HPDE6-E6E7 (cell line): Measurements from ENCODE around the gene INHBB.
"Not testable (repeated sequence)": the region's sequence is repeated elsewhere in the genome, so short reads cannot be mapped to it uniquely, and the experiment has no call there.

Experiments
- DNase-seq: peaks from one replicate; pipeline ENCODE4 v3.0.0; 2011; ENCODE audit warnings: missing footprints; ENCODE audit errors: extremely low spot score

Gene INHBB

DNA sequence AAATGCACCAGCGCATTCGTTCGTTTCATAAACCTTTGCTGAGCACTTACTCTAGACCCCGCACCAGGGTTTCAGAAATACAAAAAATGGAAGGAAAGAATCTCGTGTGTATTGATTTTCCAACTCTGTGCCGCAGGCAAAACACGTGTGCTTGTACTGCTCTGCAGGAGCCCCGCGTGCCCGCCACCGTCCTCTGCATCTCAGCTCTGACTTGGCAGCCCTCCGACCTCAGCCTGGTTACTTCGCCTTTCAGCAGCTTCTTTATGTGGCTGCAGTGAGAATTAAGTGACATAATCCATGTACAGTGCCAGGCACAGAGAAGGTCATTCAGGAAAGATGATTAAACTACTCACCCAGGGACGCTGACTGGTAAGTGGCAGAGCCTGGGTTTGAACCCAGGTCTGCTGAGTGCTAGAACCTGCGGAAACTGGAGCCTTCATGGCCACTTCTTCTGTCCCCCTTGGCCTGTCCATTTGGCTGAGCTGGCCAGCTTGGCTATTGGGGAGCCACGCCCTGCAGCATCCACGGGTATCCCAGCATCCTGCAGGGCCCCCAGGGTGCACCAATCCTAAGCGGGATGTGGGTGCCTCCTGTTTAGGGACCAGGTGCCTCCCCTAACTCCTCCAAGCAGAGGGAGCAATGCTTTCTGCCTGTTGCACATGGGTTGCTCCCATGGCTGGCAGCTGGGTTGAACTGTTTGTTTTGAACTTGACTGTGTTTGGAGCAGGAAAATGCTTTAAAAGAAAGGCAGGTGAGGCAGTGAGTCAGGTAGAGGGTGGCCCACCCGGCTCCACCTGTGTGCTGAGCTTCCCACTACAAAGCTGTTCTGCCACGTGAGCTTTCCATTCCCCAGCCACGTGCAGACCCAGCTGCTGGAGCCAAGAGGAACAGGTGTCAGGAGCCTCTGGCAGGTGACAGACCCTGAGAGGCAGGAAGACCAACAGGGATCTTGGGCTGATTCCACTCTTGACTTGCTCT is 34.3 kb downstream of the INHBB start:
- no peak for DNase-seq

DNA sequence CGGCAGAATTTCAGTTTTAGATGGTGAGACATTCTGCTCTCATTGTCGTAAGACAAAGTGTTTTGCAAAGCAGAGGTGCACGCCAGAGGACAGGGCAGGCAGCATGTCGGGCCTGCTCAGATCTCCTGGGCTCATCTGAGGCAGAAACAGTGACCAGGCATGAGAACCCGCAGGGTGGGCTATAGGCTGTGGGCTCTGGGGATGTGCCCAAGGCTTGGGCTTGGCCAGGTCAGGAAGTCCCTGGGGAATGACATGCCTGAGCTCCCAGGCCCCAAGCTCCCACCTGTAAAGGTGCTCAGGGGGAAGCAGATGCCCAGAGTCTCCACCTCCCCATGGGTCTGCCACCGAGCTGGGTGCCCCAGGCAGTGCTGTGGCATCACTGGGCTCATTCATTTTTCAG is 35.3 kb downstream of the INHBB start:
- DNase-seq, result no peak

DNA sequence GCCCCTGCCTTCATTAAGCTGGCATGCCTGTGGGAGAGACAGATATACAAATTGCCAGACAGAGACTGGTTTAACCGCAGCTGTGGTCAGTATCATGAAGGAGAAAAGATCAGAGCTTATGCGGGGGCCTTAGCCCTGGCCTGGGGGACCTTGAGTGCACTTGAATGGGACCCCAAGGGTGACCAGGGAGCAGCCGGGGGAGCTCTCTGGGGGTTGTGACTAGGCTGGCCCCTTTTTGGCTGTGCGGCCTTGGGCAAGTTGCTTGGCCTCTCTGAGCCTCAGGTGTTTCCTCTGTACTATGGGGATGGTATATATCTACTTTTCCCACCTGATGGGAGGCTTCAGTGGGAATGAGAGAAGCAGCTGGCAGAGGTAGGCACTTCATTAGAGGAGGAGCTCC is 35.7 kb downstream of the INHBB start:
- no peak for DNase-seq

DNA sequence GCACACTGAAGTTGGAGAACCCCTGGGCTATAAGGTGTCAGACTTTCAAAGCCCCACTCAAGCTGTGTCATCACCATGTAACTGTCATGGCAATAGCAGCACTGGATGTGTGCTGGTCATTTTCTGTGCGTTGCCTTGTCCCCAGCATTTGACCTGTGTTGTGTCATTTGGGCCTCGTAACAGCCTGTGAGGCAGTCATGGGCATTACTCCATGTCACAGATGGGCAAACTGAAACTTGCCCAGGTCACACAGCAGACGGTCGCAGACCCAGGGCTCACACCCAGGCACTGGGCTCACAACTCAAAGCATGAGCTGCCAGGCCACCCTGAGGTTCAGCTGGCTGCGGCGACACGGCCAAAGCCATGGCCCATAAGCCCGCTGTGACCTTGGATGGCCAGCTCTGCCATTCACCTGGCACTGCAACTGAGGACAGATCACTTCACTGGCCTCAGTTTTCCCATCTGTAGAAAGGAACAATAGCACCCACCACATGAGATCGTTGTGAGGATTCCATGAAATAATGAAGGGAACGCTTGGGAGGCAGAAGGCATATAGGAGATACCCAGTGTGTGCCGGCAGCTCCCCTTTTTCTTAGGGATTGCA is 36.7 kb downstream of the INHBB start:
- no peak for DNase-seq

DNA sequence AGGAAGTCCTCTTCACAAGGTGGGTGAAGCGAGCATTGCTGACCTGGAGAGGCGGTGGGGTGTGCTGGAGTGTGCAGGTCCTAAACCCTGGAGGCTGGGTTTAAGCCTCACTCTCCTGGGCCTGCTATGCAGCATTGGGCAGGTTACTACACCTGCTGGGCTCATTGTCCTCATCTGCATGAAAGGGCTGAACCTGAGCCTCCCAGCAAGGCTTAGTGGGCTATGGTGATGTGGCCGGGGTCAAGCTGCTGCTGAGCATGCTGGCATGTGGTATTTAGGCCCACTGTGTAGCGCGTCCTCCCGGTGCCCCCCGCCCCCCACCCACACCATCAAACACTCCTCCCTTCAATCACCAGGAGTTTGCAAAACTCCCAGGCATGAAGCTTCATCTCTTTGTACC is 37.3 kb downstream of the INHBB start:
- no peak for DNase-seq

DNA sequence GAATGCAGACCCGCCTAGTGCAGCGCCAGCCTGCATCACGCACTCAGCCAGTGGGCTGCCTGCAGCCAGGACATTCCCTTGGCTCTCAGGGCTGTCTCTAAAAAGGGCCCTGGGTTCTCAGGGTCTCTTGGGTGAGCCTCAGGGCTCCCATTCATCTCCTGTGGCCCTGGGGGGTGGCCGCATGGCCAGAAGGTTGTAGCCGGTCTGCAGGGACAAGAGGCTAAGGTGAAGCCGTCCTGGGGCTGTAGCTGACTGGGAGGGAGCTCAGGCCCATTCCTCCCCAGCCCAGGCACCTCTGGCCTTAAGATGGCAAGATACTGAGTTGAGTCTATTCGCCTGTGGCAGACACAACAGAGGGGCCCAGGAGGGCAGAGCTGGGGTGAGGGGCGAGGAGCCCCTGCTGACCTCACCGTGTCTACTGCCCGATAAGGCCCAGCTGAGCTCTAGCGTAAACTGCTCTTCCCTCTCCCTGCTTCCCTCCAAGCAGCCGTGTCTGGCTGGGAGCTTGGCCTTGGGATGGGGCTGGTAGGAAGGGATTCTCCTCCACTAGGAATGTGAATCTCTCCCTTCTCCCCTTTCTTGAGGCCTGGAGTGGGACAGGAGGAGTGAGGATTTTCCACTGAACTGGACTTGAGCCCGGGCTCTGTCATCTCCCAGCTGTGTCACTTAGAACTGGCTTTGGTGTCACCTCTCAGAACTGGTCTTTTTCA is 37.9 kb downstream of the INHBB start:
- no peak for DNase-seq

DNA sequence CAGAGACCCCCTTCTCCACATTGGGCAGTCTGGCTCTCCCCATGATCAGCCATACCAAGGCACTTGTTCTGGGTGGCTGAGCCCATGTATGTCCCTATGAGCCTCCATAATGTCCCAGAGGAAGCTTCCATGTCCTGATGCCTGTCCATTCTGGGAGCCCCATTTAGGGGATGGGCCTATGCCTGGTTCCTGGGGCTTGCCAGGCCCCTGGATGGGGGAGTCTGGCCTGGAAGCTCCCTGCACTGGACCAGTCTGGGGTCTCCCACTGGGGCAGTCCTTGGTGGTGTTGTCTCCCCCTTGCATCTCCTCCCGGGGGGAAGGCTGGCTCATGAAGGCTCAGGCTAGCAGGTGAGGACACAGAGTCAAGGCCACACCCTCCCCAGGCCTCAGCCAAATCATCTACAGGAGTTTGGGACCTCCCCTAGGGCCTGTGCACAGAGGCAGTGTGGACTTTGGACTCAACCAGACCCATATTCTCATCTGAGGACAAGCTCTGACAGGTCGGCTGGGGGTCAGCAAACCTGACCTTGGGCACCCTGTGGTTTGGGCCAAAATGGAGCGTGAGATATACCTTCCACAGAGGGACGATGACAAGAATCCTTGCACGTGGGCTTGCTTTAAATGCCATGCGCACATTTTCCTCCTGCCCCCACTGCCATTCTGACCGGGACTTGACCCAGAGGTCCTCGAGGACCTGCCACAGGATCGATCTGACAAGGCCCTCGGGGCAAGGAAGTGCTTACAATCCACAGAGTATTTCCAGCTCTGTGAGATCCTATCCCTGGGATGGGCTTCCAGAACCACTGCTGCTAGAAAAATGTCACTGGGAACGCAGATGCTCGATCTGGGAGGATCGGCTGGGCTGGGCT is 38.8 kb downstream of the INHBB start:
- DNase-seq, result no peak

DNA sequence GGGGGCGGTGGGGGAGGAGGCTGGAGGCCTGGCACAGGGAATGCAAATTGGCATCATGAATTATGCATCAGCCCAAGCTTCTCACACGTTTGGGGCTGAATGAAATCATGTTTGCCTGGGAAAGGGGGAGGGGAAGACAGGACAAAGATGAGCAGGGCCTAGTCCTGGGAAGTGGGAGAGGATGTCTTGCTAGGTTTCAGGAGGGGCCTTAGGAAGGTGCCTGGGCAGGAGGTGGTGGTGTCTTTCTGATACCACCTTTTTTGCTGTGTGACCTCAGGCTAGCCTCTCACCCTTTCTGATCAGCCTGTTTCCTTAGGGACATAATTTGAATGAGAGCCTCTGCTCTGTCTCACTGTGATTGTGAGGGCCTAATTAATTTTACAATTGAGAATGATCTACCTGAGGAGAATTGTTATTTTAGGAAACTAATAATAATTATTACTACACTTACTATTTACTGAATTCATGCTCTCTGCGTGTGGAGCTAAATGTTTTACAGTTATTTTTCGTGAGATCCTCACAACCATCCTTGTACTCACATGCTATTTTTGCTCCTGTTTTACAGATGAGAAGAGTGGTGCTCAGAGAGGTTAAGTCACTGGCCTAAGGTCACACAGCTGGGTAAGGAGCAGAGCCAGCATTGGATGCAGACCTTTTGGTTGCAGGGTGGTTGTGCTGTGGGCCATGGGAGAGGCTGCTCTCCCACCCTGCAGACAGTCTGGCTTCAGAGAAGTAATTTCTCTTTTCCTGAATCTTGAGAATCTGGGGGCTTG is 39.6 kb downstream of the INHBB start:
- no peak for DNase-seq

DNA sequence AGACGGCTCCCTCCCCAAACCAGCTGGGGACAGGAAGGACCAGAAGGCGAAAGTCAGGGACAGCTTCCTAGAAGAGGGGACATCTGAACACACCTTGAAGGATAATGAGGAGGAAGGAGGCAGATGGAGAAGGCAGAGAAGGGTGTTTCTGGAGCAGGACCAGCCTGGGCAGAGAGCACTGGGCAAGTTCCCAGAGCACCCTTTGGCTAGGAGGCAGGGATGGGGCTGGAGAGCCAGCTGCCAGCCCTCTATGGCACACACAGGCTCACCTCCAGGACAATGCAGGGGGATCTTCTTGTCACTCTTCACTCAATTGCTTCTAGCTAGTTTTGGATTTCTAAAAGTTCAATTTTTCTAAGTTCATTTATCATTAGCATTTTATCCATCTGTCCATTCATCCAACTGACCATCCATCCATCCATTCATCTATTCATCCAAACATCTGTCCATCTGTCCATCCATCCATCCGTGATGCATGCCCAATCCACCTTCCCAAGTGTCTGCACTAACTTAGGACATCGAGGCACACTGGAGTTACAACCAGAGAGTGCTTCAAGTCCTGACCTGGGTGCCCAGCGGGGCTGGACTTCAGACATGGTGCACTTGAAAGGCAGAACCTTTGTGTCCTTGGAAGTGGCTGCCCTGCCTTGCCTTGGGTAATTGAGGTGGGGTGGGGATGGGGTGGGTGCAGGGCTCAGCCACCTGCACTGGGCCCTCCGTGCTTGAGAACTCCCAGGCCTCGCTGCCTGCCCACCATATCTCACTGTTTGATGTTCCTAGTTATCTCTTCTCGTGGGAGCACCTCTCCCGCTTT is 42.5 kb downstream of the INHBB start:
- no peak for DNase-seq

DNA sequence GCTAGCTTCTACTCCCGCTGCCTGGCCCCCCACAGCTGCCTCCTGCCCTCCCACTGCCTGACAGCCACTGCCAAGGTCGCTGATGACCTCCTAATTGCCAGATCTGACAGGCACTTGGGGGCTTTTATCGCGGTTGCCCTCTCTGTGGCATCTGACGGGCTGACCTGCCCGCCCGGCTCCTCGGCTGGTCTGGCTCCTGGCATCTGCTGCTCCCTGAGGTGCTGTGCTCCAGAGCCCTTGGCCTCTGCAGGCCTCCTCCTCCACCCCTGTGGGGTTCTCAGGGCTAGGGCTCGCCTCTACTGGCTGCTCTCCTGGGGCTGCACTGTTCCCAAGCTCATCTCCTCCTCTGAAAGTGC is 43.1 kb downstream of the INHBB start:
- DNase-seq, result no peak

DNA sequence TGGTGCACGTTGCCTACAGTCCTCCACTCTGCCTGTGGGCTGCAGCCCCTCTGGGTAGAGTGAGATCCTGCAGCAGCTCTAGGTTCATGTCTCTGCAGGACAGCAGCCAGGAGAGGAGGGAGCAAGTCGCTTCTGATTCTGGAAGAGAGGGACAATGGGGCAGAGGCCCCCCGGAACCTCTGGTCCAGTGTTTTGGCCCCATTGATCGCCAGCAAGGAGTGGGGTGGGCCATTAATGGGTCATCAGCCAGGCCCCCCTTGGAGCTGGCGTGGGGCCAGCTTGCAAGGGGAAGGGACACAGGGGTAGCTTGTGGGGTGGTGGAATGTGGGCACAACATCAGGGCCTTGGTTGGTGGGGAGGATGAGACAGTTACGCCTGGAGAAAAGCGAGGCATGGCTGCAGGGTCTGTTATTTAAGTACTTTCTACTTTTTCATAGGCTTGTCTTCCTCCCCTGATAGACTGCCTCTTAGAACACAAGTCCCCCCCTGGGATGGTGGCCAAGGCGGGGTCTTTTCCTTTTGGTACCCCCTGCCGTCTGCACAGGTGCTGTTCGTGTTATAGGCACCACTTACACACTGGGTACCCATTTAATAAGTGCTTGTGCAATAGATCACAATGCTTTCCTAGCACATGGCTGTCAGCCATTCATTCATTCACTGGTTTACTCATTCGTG is 44.6 kb downstream of the INHBB start:
- no peak for DNase-seq

DNA sequence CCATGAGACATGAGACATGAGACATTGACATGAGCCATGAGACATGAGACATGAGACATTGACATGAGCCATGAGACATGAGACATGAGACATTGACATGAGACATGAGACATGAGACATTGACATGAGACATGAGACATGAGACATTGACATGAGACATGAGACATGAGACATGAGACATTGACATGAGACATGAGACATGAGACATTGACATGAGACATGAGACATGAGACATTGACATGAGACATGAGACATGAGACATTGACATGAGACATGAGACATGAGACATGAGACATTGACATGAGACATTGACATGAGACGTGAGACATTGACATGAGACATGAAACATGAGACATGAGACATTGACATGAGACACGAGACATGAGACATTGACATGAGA is 45.4 kb downstream of the INHBB start:
- DNase-seq, result not testable (repeated sequence)

DNA sequence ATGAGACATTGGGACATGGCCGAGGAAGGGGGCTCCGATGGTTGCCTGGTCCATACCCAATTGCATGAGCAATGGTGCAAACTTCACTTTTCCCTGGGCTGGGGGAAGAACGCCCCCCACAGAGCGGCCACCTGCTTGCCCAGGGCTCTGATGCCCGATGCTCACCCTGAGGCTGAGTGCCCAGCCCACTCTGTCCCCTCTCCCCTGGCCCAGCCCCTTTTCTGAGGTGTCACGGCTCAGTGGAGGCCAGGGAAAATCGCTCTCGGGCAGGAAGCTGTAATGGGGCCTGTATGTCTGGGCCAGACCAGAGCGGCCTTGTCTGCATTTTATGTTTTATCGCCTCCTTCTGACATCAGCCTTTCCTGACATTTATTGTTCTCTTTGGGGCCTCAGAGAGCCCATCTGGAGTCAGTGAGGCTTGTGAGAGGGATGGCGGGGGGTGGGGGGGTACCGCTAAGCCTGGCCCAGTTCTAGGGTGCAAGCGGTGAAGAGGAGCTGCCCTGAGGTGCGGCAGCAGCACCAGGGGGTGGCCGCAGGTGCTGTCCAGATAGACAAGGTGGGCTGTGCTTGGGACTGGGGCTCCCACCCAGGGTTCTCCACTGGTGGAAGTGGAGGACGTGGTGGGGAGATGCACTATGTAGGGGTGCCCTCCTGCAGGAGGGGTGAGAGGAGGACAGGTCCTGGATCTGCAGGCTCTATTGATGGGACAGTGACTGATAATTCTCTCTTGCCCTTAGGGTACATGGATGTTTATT is 46.2 kb downstream of the INHBB start:
- no peak for DNase-seq

DNA sequence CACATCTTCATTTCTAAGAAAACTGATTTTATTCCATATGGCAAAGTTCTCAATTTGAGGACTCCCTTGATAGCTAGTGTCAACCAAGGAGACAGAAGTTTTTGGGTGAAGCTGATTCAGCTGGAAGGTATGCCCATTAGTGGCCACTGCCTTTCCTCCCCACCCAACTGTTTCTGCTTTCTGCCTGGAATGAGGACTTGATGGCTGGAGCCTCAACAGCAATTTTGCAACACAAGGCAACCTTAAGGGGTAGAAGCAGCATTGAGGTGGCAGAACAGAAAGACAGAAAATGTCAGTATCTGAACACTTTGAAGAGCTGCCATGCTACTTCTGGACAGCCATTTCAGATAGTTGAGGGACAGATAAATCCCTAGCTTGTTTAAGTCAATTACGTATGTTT is 47.0 kb downstream of the INHBB start:
- DNase-seq, result no peak

DNA sequence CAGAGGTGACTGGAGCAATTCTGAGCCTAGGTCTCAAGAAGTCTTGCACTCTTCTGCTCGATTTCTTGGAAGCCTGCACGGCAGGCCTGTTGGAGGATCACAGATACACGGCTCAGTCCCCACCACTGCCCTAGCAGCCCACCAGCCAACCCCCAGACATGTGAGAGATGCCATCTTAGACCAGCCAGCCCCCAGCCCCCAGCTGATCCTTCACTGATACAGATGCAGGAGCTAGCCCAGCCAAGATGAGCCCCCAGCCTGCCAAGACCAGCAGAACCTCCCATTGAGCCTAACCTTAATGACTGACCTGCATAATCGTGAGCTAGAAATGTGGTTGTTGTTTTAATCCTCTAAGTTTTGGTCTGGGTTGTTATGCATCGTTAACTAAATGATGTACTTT is 47.5 kb downstream of the INHBB start:
- no peak for DNase-seq

DNA sequence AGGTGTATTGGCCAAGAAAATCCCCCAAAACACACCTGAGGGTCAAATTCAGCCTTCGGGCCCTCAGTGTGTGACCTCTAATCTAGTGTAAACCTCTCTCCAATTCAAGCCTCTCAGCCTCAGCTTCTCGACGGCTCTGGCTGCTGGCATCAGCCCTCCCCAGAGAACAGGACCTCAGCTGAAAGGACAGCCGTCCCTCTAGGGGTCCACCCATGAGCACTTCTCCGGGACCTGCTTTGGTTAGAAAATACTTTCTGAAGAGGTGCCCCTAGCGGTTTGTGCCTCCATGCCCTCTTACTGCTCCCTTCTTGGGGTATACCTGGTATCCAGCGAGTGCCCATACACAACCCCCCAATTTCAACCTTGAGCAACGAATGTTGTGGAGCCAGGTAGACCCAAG is 48.8 kb downstream of the INHBB start:
- DNase-seq, result no peak

DNA sequence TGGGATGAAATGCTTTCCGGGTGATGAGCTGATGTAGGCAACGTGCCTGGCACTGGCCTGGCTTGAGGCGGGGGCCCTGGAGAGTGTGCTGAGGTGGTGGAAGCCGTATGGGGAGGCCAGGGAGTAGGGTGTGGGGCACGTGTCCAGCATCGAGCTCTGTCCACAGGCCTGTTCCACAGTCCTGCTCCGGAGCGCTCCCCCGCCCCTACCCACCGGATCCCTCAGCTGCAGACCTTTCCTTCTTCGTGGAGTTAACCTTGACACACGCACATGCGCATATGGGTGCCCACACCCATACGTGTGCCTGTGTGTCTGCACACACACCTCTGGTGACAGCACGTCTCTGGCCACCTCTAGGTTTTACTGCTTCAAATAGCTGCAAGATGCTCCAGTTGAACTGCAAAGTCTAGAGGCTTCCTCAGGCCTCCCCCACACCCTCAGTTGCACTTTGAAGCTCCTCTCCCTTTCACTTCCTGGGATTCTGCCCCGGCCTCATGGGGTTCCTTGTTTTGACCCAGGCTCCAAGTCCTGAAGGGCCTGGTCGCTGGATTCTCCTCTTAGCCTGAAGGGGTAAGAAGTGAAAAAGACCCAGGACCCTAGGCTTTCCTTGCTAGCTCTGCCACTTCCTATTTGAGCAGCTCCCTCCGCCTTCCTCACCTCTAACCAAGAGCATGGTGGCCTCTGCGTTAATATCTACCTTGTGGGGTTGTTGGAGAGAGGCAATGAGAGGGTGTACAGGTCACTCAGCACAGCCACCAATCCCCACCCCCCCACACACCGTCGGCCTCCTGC is 49.5 kb downstream of the INHBB start:
- no peak for DNase-seq
